Measurements from ENCODE around the gene C3. TPM values are rescaled to one million over a fixed set of nuclear protein-coding genes. Genes with fewer than 3 reads are reported as not detected.
A peak's percentile ranks its signal among the peaks of the same experiment; 100 is the strongest.

C3 gene
- total RNA-seq, 1 experiment from 2014 or later: 7.0 TPM

DNA sequence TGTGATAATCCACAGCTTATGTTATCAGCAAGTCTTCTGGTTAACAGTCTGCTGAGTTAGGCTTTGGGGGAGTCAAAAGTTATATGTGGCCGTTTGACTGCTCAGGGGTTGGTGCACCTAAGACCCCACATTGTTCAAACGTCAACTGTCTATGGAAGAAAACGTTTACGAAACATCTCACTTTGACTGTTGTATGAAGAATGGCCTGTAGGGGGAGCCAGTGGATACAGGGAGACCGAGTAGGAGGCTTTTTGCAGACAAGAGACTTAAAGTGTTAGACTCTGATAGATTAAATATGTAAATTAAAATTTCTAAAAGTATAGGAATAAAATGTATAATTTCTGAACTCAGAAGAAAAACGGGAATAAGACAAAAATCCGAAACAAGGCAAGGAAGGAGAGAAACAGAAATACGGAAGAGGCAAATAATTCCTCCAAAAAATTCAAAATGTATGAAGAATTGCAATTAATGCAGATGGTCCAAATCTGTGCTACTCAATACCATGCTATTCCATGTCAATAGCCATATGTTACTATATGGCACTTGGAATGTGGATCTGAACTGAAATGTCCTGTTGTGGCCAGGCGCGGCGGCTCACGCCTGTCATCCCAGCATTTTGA, 88.3 kb downstream of the C3 start (continued):
- TF ChIP-seq, protein P1, sequence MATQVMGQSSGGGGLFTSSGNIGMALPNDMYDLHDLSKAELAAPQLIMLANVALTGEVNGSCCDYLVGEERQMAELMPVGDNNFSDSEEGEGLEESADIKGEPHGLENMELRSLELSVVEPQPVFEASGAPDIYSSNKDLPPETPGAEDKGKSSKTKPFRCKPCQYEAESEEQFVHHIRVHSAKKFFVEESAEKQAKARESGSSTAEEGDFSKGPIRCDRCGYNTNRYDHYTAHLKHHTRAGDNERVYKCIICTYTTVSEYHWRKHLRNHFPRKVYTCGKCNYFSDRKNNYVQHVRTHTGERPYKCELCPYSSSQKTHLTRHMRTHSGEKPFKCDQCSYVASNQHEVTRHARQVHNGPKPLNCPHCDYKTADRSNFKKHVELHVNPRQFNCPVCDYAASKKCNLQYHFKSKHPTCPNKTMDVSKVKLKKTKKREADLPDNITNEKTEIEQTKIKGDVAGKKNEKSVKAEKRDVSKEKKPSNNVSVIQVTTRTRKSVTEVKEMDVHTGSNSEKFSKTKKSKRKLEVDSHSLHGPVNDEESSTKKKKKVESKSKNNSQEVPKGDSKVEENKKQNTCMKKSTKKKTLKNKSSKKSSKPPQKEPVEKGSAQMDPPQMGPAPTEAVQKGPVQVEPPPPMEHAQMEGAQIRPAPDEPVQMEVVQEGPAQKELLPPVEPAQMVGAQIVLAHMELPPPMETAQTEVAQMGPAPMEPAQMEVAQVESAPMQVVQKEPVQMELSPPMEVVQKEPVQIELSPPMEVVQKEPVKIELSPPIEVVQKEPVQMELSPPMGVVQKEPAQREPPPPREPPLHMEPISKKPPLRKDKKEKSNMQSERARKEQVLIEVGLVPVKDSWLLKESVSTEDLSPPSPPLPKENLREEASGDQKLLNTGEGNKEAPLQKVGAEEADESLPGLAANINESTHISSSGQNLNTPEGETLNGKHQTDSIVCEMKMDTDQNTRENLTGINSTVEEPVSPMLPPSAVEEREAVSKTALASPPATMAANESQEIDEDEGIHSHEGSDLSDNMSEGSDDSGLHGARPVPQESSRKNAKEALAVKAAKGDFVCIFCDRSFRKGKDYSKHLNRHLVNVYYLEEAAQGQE (IDR thresholded peaks at IDR 0.05; ENCODE audit: low read depth): no peak
- TF ChIP-seq SIN3A (IDR thresholded peaks at IDR 0.05; ENCODE audit: low read depth): no peak
- no peak for TF ChIP-seq EZH2phosphoT487 (IDR thresholded peaks at IDR 0.05; ENCODE audit: borderline replicate concordance)
- TF ChIP-seq ELF1 (IDR thresholded peaks at IDR 0.05; ENCODE audit: borderline replicate concordance, low read depth): no peak
- no peak for TF ChIP-seq SRF (IDR thresholded peaks at IDR 0.05; ENCODE audit: low read depth)
- no peak for TF ChIP-seq EGR1 (IDR thresholded peaks at IDR 0.05; ENCODE audit: low read depth)
- no peak; the same call in 1 of the 2 replicates for TF ChIP-seq CEBPB (IDR thresholded peaks at IDR 0.05; ENCODE audit: low read depth)
- TF ChIP-seq RAD21 (IDR thresholded peaks at IDR 0.05; ENCODE audit: low read depth): peak; percentile 80
- TF ChIP-seq, protein P2, sequence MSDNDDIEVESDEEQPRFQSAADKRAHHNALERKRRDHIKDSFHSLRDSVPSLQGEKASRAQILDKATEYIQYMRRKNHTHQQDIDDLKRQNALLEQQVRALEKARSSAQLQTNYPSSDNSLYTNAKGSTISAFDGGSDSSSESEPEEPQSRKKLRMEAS (IDR thresholded peaks at IDR 0.05): peak; percentile 26; the same call in 1 of the 2 replicates
- TF ChIP-seq SP1 (IDR thresholded peaks at IDR 0.05; ENCODE audit: low read depth): no peak
- TF ChIP-seq POLR2AphosphoS5 (IDR thresholded peaks at IDR 0.05; ENCODE audit: low read depth, low read length): no peak
- TF ChIP-seq JUND (IDR thresholded peaks at IDR 0.05): no peak
- TF ChIP-seq ZFX (IDR thresholded peaks at IDR 0.05): no peak
- TF ChIP-seq, protein P3, sequence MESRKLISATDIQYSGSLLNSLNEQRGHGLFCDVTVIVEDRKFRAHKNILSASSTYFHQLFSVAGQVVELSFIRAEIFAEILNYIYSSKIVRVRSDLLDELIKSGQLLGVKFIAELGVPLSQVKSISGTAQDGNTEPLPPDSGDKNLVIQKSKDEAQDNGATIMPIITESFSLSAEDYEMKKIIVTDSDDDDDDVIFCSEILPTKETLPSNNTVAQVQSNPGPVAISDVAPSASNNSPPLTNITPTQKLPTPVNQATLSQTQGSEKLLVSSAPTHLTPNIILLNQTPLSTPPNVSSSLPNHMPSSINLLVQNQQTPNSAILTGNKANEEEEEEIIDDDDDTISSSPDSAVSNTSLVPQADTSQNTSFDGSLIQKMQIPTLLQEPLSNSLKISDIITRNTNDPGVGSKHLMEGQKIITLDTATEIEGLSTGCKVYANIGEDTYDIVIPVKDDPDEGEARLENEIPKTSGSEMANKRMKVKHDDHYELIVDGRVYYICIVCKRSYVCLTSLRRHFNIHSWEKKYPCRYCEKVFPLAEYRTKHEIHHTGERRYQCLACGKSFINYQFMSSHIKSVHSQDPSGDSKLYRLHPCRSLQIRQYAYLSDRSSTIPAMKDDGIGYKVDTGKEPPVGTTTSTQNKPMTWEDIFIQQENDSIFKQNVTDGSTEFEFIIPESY (IDR thresholded peaks at IDR 0.05; ENCODE audit: extremely low read depth, insufficient replicate concordance, low read length): no peak
- TF ChIP-seq ZNF274 (IDR thresholded peaks at IDR 0.05; ENCODE audit: low read depth, low read length): no peak
- 0 out of 2 replicates have a peak, but pooled peaks have one; percentile 66 for TF ChIP-seq CBX3 (IDR thresholded peaks at IDR 0.05; ENCODE audit: low read depth)

Small RNAs within 50 kb of the gene (microRNA-seq; reads per million reads assigned to microRNA genes)
- 1.6 reads per million for gene MIR6791 (ENCODE audit: borderline number of aligned reads)

Other genes with a start within 250 kb of the C3 start
- gene DENND1C, start 238.9 kb downstream of the C3 start, total RNA-seq (2021; ENCODE audit: unreplicated experiment): 0.54 TPM
- 32.5 TPM for gene TUBB4A, start 218.3 kb downstream of the C3 start, total RNA-seq (2021; ENCODE audit: unreplicated experiment)
- 25.1 TPM for gene TNFSF9, start 189.6 kb downstream of the C3 start, total RNA-seq (2021; ENCODE audit: unreplicated experiment)
- 2.1 TPM for gene CD70, start 129.5 kb downstream of the C3 start, total RNA-seq (2021; ENCODE audit: unreplicated experiment)
- 0.22 TPM for gene TNFSF14, start 50.5 kb downstream of the C3 start, total RNA-seq (2021; ENCODE audit: unreplicated experiment)
- 75.0 TPM for gene GPR108, start 16.9 kb upstream of the C3 start, total RNA-seq (2021; ENCODE audit: unreplicated experiment)
- gene TRIP10, start 19.0 kb upstream of the C3 start, total RNA-seq (2021; ENCODE audit: unreplicated experiment): 111 TPM
- 75.7 TPM for gene SH2D3A, start 46.8 kb upstream of the C3 start, total RNA-seq (2021; ENCODE audit: unreplicated experiment)
- gene VAV1, start 52.1 kb upstream of the C3 start, total RNA-seq (2021; ENCODE audit: unreplicated experiment): 20.6 TPM
- gene ADGRE1, start 166.9 kb upstream of the C3 start, total RNA-seq (2021; ENCODE audit: unreplicated experiment): not detected